Measurements from ENCODE around the gene MAPKAPK2. TPM values are rescaled to one million over a fixed set of nuclear protein-coding genes. Genes with fewer than 3 reads are reported as not detected.
A peak's percentile ranks its signal among the peaks of the same experiment; 100 is the strongest.

Gene MAPKAPK2
- total RNA-seq, 3 donors from 2014 or later = 68.4 to 75.2 (median 72.1) TPM

GRCh38 chr1:206706298-206706791, 21.6 kb downstream of the MAPKAPK2 start:
- intact Hi-C loops (cut with DNase I, micrococcal nuclease) = no loop called here
- Histone ChIP-seq H3K9me3 (no peaks in the 10 kb centered on the region), H3K4me1 (ENCODE audit: low read depth) (peaks cover 46% of the 10 kb centered on the region), H3K4me3 (no peak overlapping the region), H3K36me3 (ENCODE audit: low read depth) (no peaks in the 10 kb centered on the region)
- ATAC-seq (peak; percentile 42), DNase-seq (peak in 1 of 3 donors; percentile 65)
- no peak for TF ChIP-seq CTCF (IDR thresholded peaks at IDR 0.05)

- intact Hi-C loops (cut with DNase I, micrococcal nuclease) = no loop called here
- Histone ChIP-seq H3K36me3 (ENCODE audit: low read depth) (no peaks in the 10 kb centered on the region), H3K4me1 (ENCODE audit: low read depth) (peaks cover 47% of the 10 kb centered on the region), H3K4me3 (no peak overlapping the region), H3K9me3 (no peaks in the 10 kb centered on the region)
- no peak for ATAC-seq
- no peak for TF ChIP-seq CTCF (IDR thresholded peaks at IDR 0.05)
- DNase-seq = no peak
Observed at GRCh38 chr1:206706806-206707366, 22.2 kb downstream of the MAPKAPK2 start.

- DNase-seq (no peak), ATAC-seq (peak; percentile 20)
- TF ChIP-seq CTCF (IDR thresholded peaks at IDR 0.05) = no peak
- Histone ChIP-seq H3K36me3 (ENCODE audit: low read depth) (no peaks in the 10 kb centered on the region), H3K4me1 (ENCODE audit: low read depth) (peaks cover 56% of the 10 kb centered on the region), H3K4me3 (no peak overlapping the region), H3K9me3 (no peaks in the 10 kb centered on the region)
- intact Hi-C loops (cut with DNase I, micrococcal nuclease) = no loop called here
Observed at GRCh38 chr1:206708058-206708457, 23.4 kb downstream of the MAPKAPK2 start.

DNA sequence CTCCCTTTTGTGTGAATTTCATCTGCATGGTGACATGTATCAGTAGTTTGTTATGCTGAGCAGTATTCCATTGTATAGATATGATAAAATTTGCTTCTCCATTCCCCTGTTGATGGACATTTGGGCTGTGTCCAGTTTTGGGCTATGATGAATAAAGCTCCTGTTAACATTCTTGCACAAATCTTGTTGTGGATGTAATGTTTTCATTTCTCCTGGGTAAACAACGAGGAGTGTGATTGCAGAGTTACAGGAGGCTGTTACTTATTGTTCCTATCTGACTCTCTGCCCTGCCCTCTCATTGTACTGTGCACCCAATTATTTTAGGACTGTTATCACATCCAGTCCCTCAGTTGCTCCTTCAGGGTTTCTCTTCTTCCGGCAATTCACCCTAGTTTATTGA, 24.2 kb downstream of the MAPKAPK2 start:
- Histone ChIP-seq H3K9me3 (no peaks in the 10 kb centered on the region), H3K4me1 (ENCODE audit: low read depth) (peaks cover 63% of the 10 kb centered on the region), H3K4me3 (no peak overlapping the region), H3K36me3 (ENCODE audit: low read depth) (no peaks in the 10 kb centered on the region)
- ATAC-seq = no peak
- no peak for DNase-seq
- TF ChIP-seq CTCF (IDR thresholded peaks at IDR 0.05) = no peak
- intact Hi-C loops (cut with DNase I, micrococcal nuclease) = no loop called here

GRCh38 chr1:206709322-206709721, 24.6 kb downstream of the MAPKAPK2 start:
- Histone ChIP-seq H3K36me3 (ENCODE audit: low read depth) (no peaks in the 10 kb centered on the region), H3K4me3 (no peak overlapping the region), H3K4me1 (ENCODE audit: low read depth) (peaks cover 68% of the 10 kb centered on the region), H3K9me3 (no peaks in the 10 kb centered on the region)
- ATAC-seq (no peak), DNase-seq (no peak)
- intact Hi-C loops (cut with DNase I, micrococcal nuclease) = no loop called here
- no peak for TF ChIP-seq CTCF (IDR thresholded peaks at IDR 0.05)
